Esophagus (tissue), 2 donors: ENCODE data around the gene ZXDC. TPM values are rescaled to one million over a fixed set of nuclear protein-coding genes. Genes with fewer than 3 reads are reported as not detected.

Source experiments
- H3K27ac ChIP-seq, 2 donors: one replicate each; pipeline ENCODE4 v1.5.1; 2013; ENCODE audit warnings: low read depth in 2 of 2, mild to moderate bottlenecking in 2 of 2, inconsistent platforms in 1 of 2, low read length in 1 of 2, moderate library complexity in 1 of 2
- H3K27me3 ChIP-seq, 2 donors: one replicate each; pipeline ENCODE4 v1.6.1; 2013; ENCODE audit warnings: low read length in 2 of 2, control low read depth in 1 of 2, mild to moderate bottlenecking in 1 of 2; ENCODE audit not compliant: insufficient read depth in 2 of 2, control insufficient read depth in 1 of 2
- H3K36me3 ChIP-seq, 2 donors: one replicate each; pipeline ENCODE4 v1.6.1; 2013; ENCODE audit warnings: low read length in 1 of 2; ENCODE audit not compliant: control insufficient read depth in 2 of 2, insufficient read depth in 2 of 2
- H3K4me1 ChIP-seq, 2 donors: one replicate each; pipeline ENCODE4 v1.6.1; 2013; ENCODE audit warnings: low read length in 1 of 2; ENCODE audit not compliant: control insufficient read depth in 2 of 2, insufficient read depth in 2 of 2
- H3K4me3 ChIP-seq, 2 donors: one replicate each; pipeline ENCODE4 v1.5.1; 2013; ENCODE audit warnings: low read length in 2 of 2, mild to moderate bottlenecking in 2 of 2, low read depth in 1 of 2, moderate library complexity in 1 of 2
- H3K9me3 ChIP-seq, 2 donors: one replicate each; pipeline ENCODE4 v1.6.1; 2013; ENCODE audit warnings: mild to moderate bottlenecking in 2 of 2, low read depth in 1 of 2, low read length in 1 of 2, moderate library complexity in 1 of 2; ENCODE audit not compliant: control insufficient read depth in 2 of 2, insufficient read depth in 1 of 2
- WGBS, 2 donors: extraction: QIAGEN DNeasy Blood & Tissue Kit; methylation state at CpG; one replicate each; pipeline ENCODE4 v1.1.7; 2013; 5-methylcytosine and 5-hydroxymethylcytosine counted together
- polyA plus RNA-seq, 2 donors: library from polyadenylated mRNA; stranded (reverse); fragments of 200-250 nt; gene quantifications; one replicate each; pipeline ENCODE4 v1.2.3, GENCODE V29; 2013
- donor health status: healthy with polysubstance abuse.
- donor health status: Bipolar disorder and iron deficiency.

The ZXDC gene
- polyA plus RNA-seq, 2 donors: 9.2 to 13.3 TPM

- Histone ChIP-seq H3K4me1 (peaks cover 2 to 12% of the 10 kb centered on the region in 2 donors), H3K9me3 (no peaks in the 10 kb centered on the region), H3K36me3 (no peaks in the 10 kb centered on the region), H3K27me3 (no peaks in the 10 kb centered on the region), H3K4me3 (no peak overlapping the region), H3K27ac (peak overlapping the region in 1 of 2 donors; percentile 24)
- 67 to 68% methylated on average over 4 of the region's 4 CpGs for WGBS, 2 donors
These were observed 1.3 kb upstream of the ZXDC start for GRCh38 chr3:126477061-126477380.

DNA sequence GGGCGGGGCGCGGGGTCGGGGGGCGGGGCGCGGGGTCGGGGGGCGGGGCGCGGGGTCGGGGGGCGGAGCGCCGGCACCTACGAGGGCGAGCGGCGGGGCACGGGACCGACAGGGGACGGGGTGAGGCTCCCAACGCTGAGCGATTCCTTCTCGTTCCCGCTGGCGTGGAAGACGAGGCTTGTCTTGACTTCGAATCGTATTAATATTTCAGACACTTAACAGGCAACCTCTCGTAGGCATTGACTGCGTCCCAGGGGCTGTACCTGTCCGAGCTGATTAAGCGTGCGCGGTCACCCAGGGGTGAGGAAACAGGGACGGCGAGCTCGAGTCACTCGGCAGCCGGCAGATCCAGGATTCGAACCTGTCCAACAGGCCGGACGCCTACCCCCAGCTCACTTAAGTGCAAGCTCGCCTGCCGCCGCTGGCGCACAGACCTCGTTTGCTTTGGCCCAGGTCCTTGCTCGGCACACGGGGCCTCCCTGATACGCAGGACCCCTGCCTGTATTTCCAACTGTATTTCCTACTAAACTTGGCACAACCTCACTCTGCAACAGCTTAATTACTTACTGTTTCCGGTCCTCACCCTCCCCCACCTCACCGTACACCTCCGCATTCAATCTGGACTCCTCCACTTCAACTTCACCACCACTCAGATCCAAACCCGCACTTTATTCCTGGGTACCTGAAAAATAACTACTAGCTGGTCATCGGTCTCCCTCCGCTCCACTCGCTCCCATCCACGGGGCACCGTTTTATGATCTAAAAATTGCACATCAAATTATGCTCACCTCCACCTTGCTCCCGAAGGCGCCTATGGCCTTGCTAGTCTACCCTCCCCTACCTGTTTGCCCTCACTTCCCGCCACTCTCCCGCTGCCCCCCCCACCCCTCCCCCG is 722 bp upstream of the ZXDC start:
- H3K4me3 ChIP-seq: peak overlapping the region; percentile 64 to 76
- H3K36me3 ChIP-seq: no peaks in the 10 kb centered on the region
- H3K9me3 ChIP-seq: no peaks in the 10 kb centered on the region
- no peaks in the 10 kb centered on the region for H3K27me3 ChIP-seq
- WGBS, 2 donors: 15 to 18% methylated on average over 47 to 62 of the region's 66 CpGs
- peak overlapping the region; percentile 90 to 91 for H3K27ac ChIP-seq
- H3K4me1 ChIP-seq: peaks cover 2 to 13% of the 10 kb centered on the region in 2 donors

DNA sequence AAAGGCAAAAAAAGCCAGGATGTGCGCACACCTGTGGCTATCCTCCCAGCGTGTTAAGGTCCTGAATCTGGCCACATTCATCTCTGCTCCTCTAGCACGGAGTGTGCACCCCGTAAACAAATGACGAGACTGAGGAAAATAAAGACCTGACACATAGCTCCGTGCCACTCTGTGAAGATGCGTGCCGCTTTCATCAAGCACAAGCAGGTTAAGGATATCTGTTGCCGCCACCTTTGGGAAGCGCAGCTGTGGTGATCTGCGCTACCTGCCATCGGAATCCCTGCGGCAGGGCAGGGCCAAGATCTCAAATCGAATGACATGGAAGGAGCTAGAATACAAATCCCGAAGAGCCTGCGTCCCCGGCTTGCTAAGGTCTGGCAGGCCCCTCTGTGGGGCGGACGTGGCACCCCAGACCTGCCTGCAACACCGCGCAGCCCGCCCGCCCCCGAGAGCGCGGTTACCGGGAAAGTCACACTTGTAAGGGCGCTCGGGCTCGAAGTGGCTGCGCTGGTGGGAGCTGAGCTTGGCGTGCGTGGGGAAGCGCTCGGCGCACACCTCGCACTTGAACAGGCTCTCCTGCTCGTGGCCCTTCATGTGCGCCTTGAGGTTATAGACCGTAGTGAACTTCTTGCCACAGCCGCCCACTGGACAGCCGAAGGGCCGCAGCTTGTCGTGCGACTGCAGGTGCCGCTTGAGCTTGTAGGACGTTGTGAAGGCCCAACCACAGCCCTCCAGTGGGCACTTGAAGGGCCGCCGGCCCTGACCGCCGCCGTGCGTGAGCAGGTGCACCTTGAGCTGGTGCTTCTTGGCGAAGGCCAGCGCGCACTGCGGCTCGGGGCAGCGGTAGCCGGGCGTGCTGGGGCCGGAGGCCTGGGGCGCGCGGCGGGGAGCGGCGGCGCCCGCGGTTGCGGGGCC is 936 bp downstream of the ZXDC start:
- Histone ChIP-seq H3K4me3 (peak overlapping the region; percentile 65 to 76), H3K4me1 (peaks cover 2 to 13% of the 10 kb centered on the region in 2 donors), H3K9me3 (no peaks in the 10 kb centered on the region), H3K27ac (peak overlapping the region; percentile 98), H3K36me3 (peaks cover 0 to 10% of the 10 kb centered on the region in 2 donors), H3K27me3 (no peaks in the 10 kb centered on the region)
- 4 to 5% methylated on average over 71 to 72 of the region's 72 CpGs for WGBS, 2 donors

- 67 to 82% methylated on average over 9 to 14 of the region's 14 CpGs for WGBS, 2 donors
- H3K4me3 ChIP-seq: peak overlapping the region in 1 of 2 donors; percentile 76
- H3K27ac ChIP-seq: no peak overlapping the region
These were observed 2.2 kb downstream of the ZXDC start for GRCh38 chr3:126473292-126474168.

DNA sequence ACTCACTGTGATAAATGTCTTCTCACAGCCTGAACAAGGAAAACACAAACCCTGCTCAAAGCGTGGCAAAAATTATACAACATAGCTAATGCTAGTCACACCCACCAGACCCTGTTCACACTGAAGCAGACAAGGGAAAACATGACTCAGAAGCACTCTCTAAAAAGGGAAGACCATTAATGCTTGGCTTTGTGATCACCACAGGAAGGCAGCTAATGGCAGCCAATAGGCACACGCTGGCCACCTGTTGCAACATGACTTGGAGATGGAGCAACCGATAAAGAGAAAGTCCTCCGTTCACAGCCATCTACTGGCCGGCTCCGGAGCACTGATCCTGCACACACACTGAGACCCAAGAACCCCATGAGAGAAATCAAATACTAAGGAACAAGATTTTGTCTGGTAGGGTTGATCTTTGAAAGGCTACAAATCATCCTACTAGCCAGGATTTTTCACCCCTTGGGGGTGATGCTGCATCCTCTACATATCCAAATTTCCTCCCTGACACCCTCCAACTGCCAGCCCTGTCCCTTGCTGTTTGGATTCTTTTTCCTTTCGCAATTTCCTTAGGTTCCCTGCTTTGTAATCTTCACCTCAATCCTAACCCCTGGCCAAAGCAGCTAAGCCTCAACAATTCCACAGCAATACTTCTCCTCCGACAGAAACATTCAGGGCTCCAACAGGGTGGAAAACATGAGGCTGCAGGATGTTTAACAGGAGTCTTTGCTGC is 3.2 kb downstream of the ZXDC start:
- WGBS, 2 donors: 24 to 31% methylated on average over 8 of the region's 8 CpGs
- Histone ChIP-seq H3K4me1 (peaks cover 2 to 13% of the 10 kb centered on the region in 2 donors), H3K27me3 (no peaks in the 10 kb centered on the region), H3K27ac (peak overlapping the region; percentile 54 to 76), H3K36me3 (peaks cover 0 to 30% of the 10 kb centered on the region in 2 donors), H3K9me3 (peaks cover 0 to 2% of the 10 kb centered on the region in 2 donors), H3K4me3 (peak overlapping the region in 1 of 2 donors; percentile 12)

More at GRCh38 chr3:126473292-126474168, 2.2 kb downstream of the ZXDC start:
- H3K27me3 ChIP-seq: no peaks in the 10 kb centered on the region
- H3K9me3 ChIP-seq: peaks cover 0 to 2% of the 10 kb centered on the region in 2 donors
- peaks cover 0 to 21% of the 10 kb centered on the region in 2 donors for H3K36me3 ChIP-seq
- H3K4me1 ChIP-seq: peaks cover 2 to 13% of the 10 kb centered on the region in 2 donors

DNA sequence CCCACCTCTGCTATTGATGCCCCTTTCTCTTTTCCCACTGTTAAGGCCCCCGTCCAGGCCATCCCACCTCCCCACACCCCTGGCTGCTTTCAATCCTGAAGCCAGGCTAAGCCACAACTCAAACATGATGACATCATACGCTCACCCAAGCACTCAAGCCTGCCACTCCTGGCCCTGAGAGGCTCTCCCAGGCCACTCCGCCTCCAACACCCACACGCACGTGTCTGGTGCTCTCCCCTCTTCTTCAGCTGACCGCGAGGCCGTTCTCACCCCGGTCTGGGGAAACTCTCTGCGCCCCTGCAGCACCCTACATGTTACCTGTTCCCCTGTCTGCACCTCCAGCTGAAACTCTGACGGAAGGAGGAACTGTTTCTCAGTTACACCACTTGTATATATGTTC is 6.2 kb downstream of the ZXDC start:
- Histone ChIP-seq H3K36me3 (peaks cover 7 to 56% of the 10 kb centered on the region in 2 donors), H3K4me1 (peaks cover 2 to 13% of the 10 kb centered on the region in 2 donors), H3K27ac (no peak overlapping the region), H3K4me3 (no peak overlapping the region), H3K27me3 (no peaks in the 10 kb centered on the region), H3K9me3 (peaks cover 0 to 2% of the 10 kb centered on the region in 2 donors)
- 96 to 97% methylated on average over 11 of the region's 11 CpGs for WGBS, 2 donors

GRCh38 chr3:126468028-126468891 is 7.4 kb downstream of the ZXDC start:
- H3K36me3 ChIP-seq: peaks cover 11 to 57% of the 10 kb centered on the region in 2 donors
- H3K4me1 ChIP-seq: peaks cover 0 to 7% of the 10 kb centered on the region in 2 donors
- WGBS, 2 donors: 82 to 91% methylated on average over 13 of the region's 13 CpGs
- H3K9me3 ChIP-seq: peaks cover 0 to 2% of the 10 kb centered on the region in 2 donors
- no peak overlapping the region for H3K4me3 ChIP-seq
- no peaks in the 10 kb centered on the region for H3K27me3 ChIP-seq
- H3K27ac ChIP-seq: no peak overlapping the region

GRCh38 chr3:126467611-126467955 is 8.1 kb downstream of the ZXDC start:
- WGBS, 2 donors: 79 to 80% methylated on average over 8 of the region's 8 CpGs
- Histone ChIP-seq H3K9me3 (peaks cover 0 to 2% of the 10 kb centered on the region in 2 donors), H3K4me3 (no peak overlapping the region), H3K27ac (no peak overlapping the region), H3K36me3 (peaks cover 13 to 59% of the 10 kb centered on the region in 2 donors), H3K27me3 (no peaks in the 10 kb centered on the region), H3K4me1 (peaks cover 0 to 4% of the 10 kb centered on the region in 2 donors)
